Esophagus squamous epithelium (tissue), 5 donors: ENCODE results near the gene BBOX1. TPM values are rescaled to one million over a fixed set of nuclear protein-coding genes. Genes with fewer than 3 reads are reported as not detected.

Experiments used
- DNase-seq: peaks from one replicate; lab custom pipeline; 2025; lab: John Stamatoyannopoulos, UW
- H3K27ac ChIP-seq, 4 donors: fragments of 200-600 bp; sonication (generic); one replicate each; pipeline ENCODE4 v1.5.1; 2016 to 2019; ENCODE audit warnings: mild to moderate bottlenecking in 1 of 4
- H3K27me3 ChIP-seq, 4 donors: fragments of 200-600 bp; sonication (generic); 1 replicate in 3 of 4; 2 replicates in 1 of 4; pipeline versions ENCODE4 v1.5.1 to v1.6.0; 2017 to 2021; ENCODE audit warnings: antibody characterized with exemption in 1 of 4
- H3K36me3 ChIP-seq, 3 donors: fragments of 200-600 bp; sonication (generic); one replicate each; pipeline ENCODE4 v1.5.1; 2016 to 2019
- H3K4me1 ChIP-seq, 3 donors: fragments of 200-600 bp; sonication (generic); one replicate each; pipeline ENCODE4 v1.5.1; 2017 to 2019
- H3K4me3 ChIP-seq, 4 donors: fragments of 200-600 bp; sonication (generic); 1 replicate in 3 of 4; 2 replicates in 1 of 4; pipeline ENCODE4 v1.5.1; 2016 to 2019; ENCODE audit warnings: mild to moderate bottlenecking in 2 of 4, moderate library complexity in 1 of 4
- H3K9me3 ChIP-seq, 3 donors: fragments of 200-600 bp; sonication (generic); one replicate each; pipeline ENCODE4 v1.5.1; 2016 to 2019
- POLR2A ChIP-seq, 4 donors: fragments of 450-650 bp; IDR thresholded peaks; one replicate each; pipeline ENCODE4 v1.6.1; 2017; ENCODE audit warnings: antibody characterized with exemption in 4 of 4, mild to moderate bottlenecking in 4 of 4, moderate library complexity in 3 of 4
- WGBS, 2 donors: methylation state at CpG; one replicate each; pipeline ENCODE4 v1.1.5; 2018; 5-methylcytosine and 5-hydroxymethylcytosine counted together
- intact Hi-C: fragments of 100-400 bp; cut with DNase I; formaldehyde crosslinking; loops from one replicate; pipeline ENCODE4 v1.15.0; 2022
- total RNA-seq, 4 donors: library from RNA; depleted of rRNA; stranded (reverse); fragments of >200 nt; gene quantifications; one replicate each; pipeline ENCODE4 v1.1.0, GENCODE V29; 2016
- TF ChIP-seq, protein P1 (sequence below), 6 experiments: fragments of 450-650 bp in 4 of 6; fragments of 200-600 bp in 2 of 6; sonication (generic) in 2 of 6; IDR thresholded peaks; one replicate each; pipeline ENCODE4 v1.5.1; 2016 to 2019; ENCODE audit warnings: antibody characterized with exemption in 6 of 6, mild to moderate bottlenecking in 4 of 6, moderate library complexity in 4 of 6
- donor health status: DM: yes; HTN: yes; CAD: no.

Gene BBOX1
- total RNA-seq, 4 donors from 2014 or later = 6.0 to 25.9 (median 14.0) TPM

DNA sequence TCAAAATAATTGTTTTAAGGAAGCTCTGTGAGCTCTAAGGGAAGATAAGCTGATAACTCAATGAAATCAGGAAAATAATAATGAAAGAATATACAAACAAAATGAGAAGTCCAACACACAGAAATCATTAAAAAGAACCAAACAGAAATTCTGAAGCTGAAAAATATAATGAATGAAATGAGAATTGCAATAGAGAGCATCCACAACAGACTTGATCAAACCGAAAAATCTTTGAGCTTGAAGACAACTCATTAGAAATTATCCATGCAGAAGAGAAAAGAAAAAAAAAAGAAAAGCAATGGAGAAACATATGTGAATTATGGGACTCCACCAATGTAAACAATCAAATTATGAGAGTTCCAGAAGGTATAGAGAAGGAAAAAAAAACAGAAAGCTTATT is 101.0 kb downstream of the BBOX1 start:
- intact Hi-C loops = no loop called here
- Histone ChIP-seq H3K27ac (no peak overlapping the region), H3K9me3 (peaks cover 0 to 17% (median 0%) of the 10 kb centered on the region in 3 donors), H3K36me3 (no peaks in the 10 kb centered on the region), H3K4me1 (no peaks in the 10 kb centered on the region), H3K4me3 (no peak overlapping the region), H3K27me3 (no peaks in the 10 kb centered on the region)
- 4 to 91% methylated on average over 1 of the region's 1 CpG for WGBS, 2 donors
- no peak for DNase-seq
- TF ChIP-seq POLR2A (IDR thresholded peaks at IDR 0.05) = no peak
- TF ChIP-seq, protein P1, sequence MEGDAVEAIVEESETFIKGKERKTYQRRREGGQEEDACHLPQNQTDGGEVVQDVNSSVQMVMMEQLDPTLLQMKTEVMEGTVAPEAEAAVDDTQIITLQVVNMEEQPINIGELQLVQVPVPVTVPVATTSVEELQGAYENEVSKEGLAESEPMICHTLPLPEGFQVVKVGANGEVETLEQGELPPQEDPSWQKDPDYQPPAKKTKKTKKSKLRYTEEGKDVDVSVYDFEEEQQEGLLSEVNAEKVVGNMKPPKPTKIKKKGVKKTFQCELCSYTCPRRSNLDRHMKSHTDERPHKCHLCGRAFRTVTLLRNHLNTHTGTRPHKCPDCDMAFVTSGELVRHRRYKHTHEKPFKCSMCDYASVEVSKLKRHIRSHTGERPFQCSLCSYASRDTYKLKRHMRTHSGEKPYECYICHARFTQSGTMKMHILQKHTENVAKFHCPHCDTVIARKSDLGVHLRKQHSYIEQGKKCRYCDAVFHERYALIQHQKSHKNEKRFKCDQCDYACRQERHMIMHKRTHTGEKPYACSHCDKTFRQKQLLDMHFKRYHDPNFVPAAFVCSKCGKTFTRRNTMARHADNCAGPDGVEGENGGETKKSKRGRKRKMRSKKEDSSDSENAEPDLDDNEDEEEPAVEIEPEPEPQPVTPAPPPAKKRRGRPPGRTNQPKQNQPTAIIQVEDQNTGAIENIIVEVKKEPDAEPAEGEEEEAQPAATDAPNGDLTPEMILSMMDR (IDR thresholded peaks at IDR 0.05) = no peak

DNA sequence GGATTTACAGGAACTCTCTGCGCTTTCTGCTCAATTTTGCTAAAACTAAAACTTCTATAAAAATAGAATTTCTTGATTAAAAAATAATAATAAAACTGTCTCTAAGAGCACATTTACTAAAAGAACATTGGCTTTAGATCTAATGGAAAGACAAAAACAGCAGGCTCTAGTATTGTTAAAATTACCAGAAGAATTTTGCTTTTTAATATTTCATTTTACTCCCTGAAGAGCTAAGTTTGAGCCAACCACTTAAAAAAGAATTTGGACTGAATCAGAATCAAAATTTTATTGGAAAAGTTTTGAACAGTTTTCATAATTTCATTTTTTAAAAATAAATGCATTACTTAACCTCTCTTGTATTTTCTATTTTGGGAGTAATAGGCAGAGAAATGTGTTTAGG is 107.3 kb downstream of the BBOX1 start:
- no peaks in the 10 kb centered on the region for H3K27me3 ChIP-seq
- H3K36me3 ChIP-seq = no peaks in the 10 kb centered on the region
- intact Hi-C loops = no loop called here
- WGBS, 2 donors = 95% methylated on average over 1 of the region's 1 CpG
- H3K4me1 ChIP-seq = no peaks in the 10 kb centered on the region
- no peak overlapping the region for H3K4me3 ChIP-seq
- no peaks in the 10 kb centered on the region for H3K9me3 ChIP-seq
- TF ChIP-seq POLR2A (IDR thresholded peaks at IDR 0.05) = no peak
- H3K27ac ChIP-seq = no peak overlapping the region
- no peak for DNase-seq

DNA sequence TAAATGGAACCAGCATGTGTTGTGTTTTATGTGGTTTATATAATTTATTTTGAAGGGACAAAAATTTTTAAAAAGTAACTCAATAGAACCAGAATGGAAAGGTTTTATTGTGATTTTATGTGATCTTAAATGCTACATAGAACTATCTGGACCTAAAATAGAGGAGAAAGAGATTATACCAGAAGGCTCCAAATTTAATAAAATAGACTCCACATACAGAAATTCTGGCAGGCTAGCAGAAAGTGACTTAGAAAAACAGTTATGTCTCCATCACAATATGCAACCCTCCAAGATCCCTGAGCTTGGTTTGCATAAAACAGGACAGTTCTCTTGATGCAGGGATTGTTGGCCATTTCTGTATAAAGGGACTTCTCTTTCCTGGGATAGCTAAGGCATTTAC is 107.9 kb downstream of the BBOX1 start:
- H3K36me3 ChIP-seq = no peaks in the 10 kb centered on the region
- intact Hi-C loops = no loop called here
- no peak for DNase-seq
- H3K4me1 ChIP-seq = no peaks in the 10 kb centered on the region
- no peak overlapping the region for H3K4me3 ChIP-seq
- TF ChIP-seq, protein P1 (IDR thresholded peaks at IDR 0.05) = no peak
- TF ChIP-seq POLR2A (IDR thresholded peaks at IDR 0.05) = no peak
- no peaks in the 10 kb centered on the region for H3K27me3 ChIP-seq
- H3K27ac ChIP-seq = no peak overlapping the region
- H3K9me3 ChIP-seq = no peaks in the 10 kb centered on the region

DNA sequence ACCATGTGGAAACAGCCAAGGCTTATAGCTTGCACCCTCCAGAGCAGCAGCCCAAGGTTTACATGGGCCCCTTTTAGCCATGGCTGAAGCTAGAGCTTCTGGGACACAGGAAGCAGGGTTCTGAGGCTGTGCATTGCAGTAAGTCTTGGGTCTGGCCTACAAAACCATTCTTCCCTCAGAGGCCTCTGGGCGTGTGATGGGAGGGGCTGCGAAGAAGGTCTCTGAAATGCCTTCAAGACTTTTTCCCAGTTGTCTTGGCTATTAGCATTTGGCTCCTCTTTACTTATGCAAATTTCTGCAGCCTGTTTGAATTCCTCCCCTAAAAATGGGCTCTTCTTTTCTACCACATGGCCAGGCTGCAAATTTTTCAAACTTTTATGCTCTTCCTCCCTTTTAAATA is 109.5 kb downstream of the BBOX1 start:
- no peak overlapping the region for H3K27ac ChIP-seq
- H3K36me3 ChIP-seq = no peaks in the 10 kb centered on the region
- H3K4me3 ChIP-seq = no peak overlapping the region
- no peaks in the 10 kb centered on the region for H3K27me3 ChIP-seq
- intact Hi-C loops = no loop called here
- H3K9me3 ChIP-seq = no peaks in the 10 kb centered on the region
- no peak for DNase-seq
- H3K4me1 ChIP-seq = no peaks in the 10 kb centered on the region
- TF ChIP-seq POLR2A (IDR thresholded peaks at IDR 0.05) = no peak
- TF ChIP-seq, protein P1 (IDR thresholded peaks at IDR 0.05) = no peak
- WGBS, 2 donors = 75 to 84% methylated on average over 2 of the region's 2 CpGs

- intact Hi-C loops = no loop called here
- H3K27me3 ChIP-seq = no peaks in the 10 kb centered on the region
- H3K4me1 ChIP-seq = no peaks in the 10 kb centered on the region
- DNase-seq = no peak
- H3K4me3 ChIP-seq = no peak overlapping the region
- WGBS, 2 donors = 80 to 100% methylated on average over 1 of the region's 1 CpG
- H3K36me3 ChIP-seq = no peaks in the 10 kb centered on the region
- no peak overlapping the region for H3K27ac ChIP-seq
- no peaks in the 10 kb centered on the region for H3K9me3 ChIP-seq
- no peak for TF ChIP-seq POLR2A (IDR thresholded peaks at IDR 0.05)
- TF ChIP-seq, protein P1 (IDR thresholded peaks at IDR 0.05) = no peak
Measured at GRCh38 chr11:27153136-27153535, 112.5 kb downstream of the BBOX1 start.
